ENCODE measurements around the gene ARHGEF18. TPM values are rescaled to one million over a fixed set of nuclear protein-coding genes. Genes with fewer than 3 reads are reported as not detected.
"Not testable (repeated sequence)": the region's sequence is repeated elsewhere in the genome, so short reads cannot be mapped to it uniquely, and the experiment has no call there.

Gene ARHGEF18
- total RNA-seq (ENCODE audit: insufficient read depth, low replicate concordance), result 53.0 TPM

- DNase-seq (ENCODE audit: low spot score), result no peak
Observed at GRCh38 chr19:7348587-7349230, at the start of gene ARHGEF18. TSS of gene ARHGEF18 (plus strand) at chr19:7348937. CDS start at chr19:7362891, 13,954 bp downstream.

GRCh38 chr19:7301525-7301924, 47.2 kb upstream of the ARHGEF18 start:
- no peak for DNase-seq (ENCODE audit: low spot score)

DNA sequence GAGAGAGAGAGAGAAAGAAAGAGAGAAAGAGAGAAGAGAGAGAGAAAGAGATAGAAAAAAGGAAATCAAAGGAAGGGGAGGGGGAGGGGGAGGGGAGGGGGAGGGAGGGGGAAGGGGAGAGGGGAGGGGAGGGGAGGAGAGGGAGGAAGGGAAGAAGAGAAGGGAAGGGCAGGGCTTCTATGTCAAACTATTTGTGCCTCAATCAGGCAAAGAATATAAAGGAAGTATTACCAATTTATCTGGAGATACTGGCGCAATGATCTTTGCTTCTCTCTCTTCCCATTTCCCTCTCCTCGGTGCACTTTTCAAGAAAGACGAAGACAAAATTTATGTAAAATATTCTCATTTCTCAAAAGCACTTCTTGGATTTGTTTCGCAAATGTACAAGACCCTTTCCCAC, 45.3 kb upstream of the ARHGEF18 start:
- DNase-seq (ENCODE audit: low spot score), result no peak

GRCh38 chr19:7304200-7304599, 44.5 kb upstream of the ARHGEF18 start:
- no peak for DNase-seq (ENCODE audit: low spot score)

DNA sequence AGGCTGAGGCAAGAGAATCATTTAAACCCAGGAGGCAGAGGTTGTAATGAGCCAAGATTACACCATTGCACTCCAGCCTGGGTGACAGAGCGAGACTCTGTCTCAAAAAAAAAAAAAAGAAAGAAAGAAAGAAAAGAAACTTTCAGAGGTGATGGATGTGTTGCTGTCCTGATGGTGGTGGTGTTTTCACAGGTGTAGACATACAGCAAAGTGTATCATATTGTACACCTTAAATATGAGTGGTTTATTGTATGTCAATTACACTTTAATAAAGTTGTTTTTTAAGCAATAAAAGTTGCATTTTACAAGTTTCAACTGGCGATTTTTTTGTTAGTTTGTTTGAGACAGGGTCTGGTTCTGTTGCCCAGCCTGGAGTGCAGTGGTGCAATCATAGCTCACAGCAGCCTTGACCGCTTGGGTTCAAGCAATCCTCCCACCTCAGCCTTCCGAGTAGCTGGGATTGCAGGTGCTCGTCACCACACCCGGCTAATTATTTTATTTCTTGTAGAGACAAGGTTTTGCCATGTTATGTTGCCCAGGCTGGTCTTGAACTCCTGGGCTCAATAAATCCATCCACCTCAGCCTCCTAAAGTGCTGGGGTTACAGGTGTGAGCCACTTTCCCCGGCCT, 41.0 kb upstream of the ARHGEF18 start:
- DNase-seq (ENCODE audit: low spot score), result no peak

DNA sequence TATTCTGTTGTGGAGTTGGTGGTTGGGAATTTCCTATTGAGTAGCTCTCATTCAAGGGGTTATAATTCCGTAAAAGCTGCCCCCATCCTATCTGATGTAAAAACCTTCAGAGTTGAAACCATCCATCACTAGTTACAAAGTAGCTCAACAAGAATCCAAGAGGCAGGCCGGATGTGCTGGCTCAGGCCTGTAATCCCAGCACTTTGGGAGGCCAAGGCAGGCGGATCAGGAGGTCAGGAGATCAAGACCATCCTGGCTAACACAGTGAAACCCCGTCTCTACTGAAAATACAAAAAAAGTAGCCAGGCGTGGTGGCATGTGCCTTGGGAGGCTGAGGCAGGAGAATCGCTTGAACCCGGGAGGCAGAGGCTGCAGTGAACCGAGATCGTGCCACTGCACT, 40.4 kb upstream of the ARHGEF18 start:
- not testable (repeated sequence) for DNase-seq (ENCODE audit: low spot score)

- no peak for DNase-seq (ENCODE audit: low spot score)
Observed at GRCh38 chr19:7311911-7312310, 36.8 kb upstream of the ARHGEF18 start.

GRCh38 chr19:7312816-7313215, 35.9 kb upstream of the ARHGEF18 start:
- DNase-seq (ENCODE audit: low spot score), result no peak

GRCh38 chr19:7318176-7318575, 30.6 kb upstream of the ARHGEF18 start:
- no peak for DNase-seq (ENCODE audit: low spot score)

DNA sequence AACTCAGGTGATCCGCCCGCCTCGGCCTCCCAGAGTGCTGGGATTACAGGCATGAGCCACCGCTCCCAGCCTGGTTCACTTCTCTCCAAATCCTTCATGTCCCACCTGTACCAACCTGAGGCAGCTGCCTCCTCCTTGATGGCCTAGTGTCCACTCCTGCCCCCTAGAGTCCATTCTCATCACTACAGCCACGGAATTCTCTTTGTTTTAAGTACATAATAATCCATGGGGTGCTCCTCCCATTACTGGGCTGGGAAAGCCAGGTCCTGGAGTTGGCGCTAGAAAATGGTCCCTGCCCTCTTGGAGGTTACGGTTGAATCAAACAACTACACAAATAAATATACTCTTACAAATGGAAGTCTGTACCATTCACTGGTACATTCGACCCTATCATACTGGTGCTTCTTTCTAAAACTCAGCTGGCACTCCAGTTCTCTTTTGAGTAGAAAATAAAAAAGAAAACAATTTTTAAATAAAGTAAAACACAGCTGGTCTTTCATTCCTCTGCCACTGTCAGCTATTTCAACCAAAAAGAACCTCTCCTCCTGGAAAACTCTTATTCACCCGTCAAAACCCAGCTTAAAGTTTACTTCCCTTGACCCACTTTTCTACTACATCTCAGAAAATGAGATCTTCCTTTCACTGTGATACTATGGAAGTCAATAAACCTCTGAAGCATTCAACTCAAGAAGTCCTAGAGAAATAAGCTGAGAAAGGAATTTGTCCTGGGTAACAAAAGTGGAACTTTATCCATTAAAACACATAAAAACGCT, 22.4 kb upstream of the ARHGEF18 start:
- DNase-seq (ENCODE audit: low spot score), result no peak

GRCh38 chr19:7327802-7328201, 20.9 kb upstream of the ARHGEF18 start:
- DNase-seq (ENCODE audit: low spot score), result no peak

DNA sequence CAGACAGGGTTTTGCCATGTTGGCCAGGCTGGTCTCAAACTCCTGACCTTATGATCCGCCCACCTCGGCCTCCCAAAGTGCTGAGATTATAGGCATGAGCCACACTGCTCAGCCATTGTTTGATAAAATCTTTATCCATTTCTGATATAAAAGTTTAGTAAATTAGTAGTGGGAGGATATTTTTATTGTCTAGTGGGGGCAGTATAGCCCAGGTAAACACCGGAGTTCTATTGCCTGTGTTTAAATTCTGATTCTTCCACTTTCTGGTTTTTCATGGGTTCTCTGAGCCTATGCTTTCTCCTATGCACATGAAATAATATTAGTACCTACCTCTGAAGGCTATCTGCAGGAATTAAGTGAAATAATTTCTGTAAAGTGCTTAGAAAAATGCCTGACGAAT, 20.1 kb upstream of the ARHGEF18 start:
- DNase-seq (ENCODE audit: low spot score), result no peak

DNA sequence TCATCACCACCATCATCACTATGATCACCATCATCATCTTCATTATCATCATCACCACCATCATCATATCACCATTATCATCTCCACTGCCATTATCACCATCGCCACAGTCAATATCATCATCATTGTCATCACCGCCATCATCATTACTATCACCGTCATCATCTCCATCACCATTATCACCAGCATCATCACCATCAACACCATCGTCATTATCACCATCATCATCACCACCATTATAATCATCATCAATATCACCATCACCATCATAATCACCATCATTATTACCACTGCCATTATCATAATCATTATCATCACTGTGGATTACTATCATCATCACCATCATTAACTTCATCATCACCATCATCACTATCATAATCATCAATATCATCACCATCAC, 17.3 kb upstream of the ARHGEF18 start:
- DNase-seq (ENCODE audit: low spot score), result no peak

DNA sequence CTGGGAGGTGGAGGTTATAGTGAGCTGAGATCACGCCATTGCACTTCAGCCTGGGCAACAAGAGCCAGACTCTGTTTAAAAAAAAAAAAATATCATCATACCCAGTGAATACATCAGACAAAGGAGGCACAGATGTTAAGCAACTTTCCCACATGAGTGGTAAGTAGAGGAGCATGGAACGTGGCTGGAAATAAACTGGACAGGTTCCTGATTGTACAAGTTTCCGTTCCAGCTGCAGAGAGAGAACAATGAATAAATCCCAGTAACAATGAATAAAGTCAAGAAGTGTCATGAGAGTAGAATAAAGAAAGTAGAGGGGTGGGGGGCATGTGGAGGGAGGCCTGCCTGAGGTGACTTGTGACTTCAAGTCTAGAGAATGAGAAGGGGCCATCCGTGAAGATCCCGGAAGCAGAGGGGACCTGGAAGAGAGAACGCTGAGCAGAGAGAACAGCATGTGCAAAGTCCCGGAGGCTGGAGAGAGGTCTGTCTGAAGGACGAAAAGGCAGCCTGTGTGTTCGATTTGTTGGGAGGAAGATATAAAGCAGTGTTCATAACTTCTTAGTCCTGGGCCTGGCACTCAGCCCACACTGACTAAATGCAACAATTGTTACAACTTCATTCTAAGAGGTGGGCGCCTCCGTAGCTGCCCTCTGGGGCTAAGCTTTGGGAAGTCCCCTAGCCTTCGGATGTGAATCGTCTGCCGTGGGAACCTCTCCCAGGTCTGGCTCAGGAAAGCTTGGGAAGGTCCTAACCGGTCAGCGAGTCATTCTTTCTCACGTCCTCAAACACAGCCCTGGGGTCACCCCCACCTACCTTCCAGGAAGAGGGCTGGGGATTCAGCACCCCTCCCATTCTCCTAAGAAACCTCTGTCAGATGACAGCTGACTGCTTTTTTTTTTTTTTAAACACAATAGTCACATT, 15.3 kb upstream of the ARHGEF18 start:
- no peak for DNase-seq (ENCODE audit: low spot score)

DNA sequence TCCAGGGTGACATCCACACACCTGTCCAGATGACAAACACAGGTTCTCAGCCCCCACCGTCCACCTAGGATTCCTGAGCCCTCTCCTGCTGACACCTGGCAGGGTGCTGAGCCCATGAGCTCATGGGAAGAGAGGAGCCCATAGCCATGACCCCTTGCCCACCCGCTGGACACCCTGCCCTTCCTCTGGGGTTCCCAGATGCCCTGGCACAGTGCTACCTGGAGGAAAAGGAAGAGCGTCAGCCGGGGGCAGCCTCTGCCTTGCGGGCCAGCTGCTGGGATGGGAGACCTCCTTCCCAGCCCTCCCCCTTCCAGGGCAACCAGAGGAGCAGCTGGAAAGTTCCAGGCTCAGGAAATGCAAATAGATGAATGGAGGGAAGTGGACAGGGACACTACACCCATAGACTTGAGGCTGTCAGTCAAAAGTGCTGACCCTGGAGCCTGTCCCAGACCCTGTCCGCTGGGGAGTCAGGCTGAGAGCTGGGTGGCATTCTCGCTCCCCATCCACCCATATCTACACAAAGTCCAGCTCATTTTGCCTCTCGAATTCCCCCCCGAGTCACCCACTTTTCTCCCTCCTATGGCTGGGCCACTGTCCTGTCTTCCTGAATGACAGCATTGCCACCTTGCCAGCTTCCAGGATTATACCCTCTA, 12.3 kb upstream of the ARHGEF18 start:
- no peak for DNase-seq (ENCODE audit: low spot score)

DNA sequence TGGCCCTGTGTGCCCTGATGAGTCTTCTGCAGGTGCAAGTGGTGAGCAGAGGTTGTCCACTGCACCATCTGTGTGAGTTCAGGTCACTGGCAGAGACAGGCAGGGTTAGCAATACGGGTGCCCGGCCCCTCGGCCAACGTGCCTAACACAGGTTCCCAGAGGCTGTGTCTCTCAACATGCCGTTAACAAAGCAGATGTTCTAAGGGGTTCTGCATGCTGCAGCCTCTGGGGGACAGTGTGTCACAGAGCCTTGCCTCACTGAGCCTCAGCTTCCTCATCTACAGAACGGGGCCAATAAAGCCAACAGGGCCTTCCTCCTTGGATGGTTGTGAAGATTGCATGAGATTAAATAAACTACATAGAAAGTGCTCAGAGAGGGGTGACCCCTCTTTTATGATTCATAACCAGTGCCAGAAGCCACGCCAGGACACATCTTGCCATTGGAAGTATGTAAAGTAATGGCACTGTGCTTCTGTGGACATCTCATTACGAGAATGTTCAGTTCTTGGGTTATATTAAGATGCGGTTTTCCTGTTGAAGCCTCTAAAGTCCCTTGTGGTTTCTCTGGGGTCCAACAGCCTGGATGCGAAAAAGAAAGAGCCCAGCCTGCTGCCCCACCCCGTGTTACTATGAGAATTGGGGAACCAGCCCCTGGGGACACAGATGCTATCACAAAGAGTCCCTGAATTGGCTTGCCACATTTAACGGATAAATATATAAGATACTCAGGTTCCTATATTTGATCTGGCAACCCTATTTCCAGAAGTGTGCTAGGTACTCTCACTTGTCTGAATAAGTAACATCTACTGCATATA, 11.2 kb upstream of the ARHGEF18 start:
- DNase-seq (ENCODE audit: low spot score), result no peak

DNA sequence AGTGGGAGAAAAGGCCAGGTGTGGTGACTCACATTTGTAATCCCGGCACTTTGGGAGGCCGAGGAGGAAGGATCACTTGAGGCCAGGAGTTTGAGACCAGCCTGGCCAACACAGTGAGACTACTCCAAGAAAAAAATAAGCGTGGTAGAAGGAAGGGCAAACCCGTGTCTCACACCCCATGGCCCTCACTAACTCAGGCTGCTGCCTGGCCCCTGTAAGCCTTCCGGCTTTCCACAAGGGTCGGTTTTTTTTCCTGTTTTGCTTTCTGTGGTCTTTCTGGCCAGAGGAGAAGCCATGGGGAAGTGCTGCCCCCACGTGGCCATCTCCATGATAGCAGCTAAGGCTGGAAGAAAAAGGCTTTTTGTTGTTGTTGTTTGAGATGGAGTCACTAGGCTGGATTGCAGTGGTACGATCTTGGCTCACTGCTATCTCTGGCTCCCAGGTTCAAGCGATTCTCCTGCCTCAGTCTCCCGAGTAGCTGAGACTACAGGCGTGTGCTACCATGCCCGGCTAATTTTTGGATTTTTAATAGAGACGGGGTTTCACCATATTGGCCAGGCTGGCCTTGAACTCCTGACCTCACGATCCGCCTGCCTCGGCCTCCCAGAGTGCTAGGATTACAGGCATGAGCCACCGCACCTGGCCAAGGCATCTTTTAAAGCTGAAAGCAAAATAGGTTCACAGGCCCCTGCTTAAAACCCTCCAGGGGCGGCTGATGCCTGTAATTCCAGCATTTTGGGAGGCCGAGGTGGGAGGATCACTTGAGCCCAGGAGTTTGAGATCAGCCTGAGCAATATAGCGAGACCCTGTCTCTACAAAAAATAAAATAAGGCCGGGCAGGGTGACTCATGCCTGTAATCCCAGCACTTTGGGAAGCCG, 7.5 kb upstream of the ARHGEF18 start:
- DNase-seq (ENCODE audit: low spot score), result peak; percentile 82

DNA sequence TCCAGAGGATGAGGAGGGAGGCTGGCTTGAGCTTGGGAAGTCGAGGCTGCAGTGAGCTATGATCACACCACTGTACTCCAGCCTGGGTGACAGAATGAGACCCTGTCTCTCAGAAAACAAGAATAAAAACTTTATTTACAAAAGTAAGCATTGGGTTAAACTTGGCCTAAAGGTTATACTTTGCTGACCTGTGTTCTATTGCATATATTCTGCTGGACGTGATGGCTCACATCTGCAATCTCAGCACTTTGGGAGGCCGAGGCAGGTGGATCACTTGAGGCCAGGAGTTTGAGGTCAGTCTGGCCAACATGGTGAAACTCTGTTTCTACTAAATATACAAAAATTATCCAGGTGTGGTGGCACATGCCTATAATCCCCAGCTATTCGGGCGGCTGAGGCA, 6.6 kb upstream of the ARHGEF18 start:
- no peak for DNase-seq (ENCODE audit: low spot score)

DNA sequence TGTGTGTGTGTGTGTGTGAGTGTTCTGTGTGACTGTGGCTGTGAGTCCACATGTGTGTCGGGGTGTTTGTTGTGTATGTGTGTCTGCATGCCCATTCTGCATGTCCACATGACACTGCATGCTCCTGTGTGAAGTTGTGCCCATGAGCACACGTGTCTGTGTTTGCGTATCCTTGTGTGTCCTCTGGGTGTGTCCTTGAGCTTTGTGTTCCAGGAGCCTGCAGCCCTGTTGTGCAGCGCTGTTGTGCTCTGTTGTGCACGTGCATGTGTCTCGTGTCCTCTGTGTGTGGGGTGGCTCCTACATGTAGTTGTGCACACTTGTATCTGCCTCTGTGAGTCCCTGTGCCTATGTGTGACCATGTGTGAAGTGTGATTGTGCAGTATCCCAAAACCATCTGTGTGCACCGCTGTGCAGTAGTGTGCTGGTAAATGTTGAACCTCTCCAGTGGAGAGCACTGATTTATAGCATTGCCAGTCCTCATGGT, 2.2 kb upstream of the ARHGEF18 start:
- DNase-seq (ENCODE audit: low spot score), result no peak
